ENCODE measurements around the gene POU2F2. TPM values are rescaled to one million over a fixed set of nuclear protein-coding genes. Genes with fewer than 3 reads are reported as not detected.
A peak's percentile ranks its signal among the peaks of the same experiment; 100 is the strongest.

The POU2F2 gene
- total RNA-seq (2021) (6.0 to 7.7 TPM (median 6.6 TPM) in 3 replicates), Bru-seq, nascent RNA (percentile 37 among the genes with signal in this experiment)
- long read RNA-seq, experiment 1, partial matches to known transcripts = 2 of 14 reads
- long read RNA-seq, experiment 1, other reads (novel, unspliced or antisense) = 11 of 14 reads
- long read RNA-seq, experiment 2, partial matches to known transcripts = 0 of 6 reads
- long read RNA-seq, experiment 2, other reads (novel, unspliced or antisense) = 6 of 6 reads
- long read RNA-seq, experiment 3, partial matches to known transcripts = 3 of 3 reads
- long read RNA-seq, experiment 3, other reads (novel, unspliced or antisense) = 0 of 3 reads

DNA sequence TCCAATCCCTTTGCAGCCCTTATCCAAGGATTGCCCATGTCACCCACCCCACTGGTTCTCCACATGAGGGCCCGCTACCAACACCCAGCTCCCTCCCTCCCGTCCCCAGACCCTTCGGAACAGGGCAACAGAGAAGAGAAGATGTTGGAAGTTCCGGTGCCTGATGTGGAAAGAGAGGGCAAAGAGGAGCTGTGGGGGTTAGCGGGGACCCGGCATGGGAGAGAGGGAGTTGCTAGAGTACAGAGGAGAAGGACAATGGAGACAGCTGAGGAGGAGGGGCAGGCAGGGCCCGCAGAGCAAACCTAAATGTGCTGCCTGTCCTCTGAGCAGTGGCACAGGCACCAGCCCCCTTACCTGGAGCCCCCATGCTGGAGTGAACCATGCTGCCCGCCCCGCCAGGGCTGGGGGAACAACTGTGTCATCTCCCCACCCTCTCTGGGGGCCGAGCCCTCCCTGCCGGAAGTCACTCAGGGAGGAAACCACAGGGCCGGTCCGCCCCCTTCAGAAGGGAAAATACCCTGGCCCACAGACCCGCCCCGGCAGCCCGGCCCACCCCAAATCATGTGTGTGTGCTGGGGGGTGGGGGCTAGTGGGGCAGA, at the start of gene POU2F2:
POU2F2 (minus strand) TSS at position 417 of the 599 bp plus-strand sequence; CDS start at position 382, 35 bp downstream.
- peaks cover 24% of the 10 kb centered on the region for H3K27me3 Mint-ChIP-seq (ENCODE audit: low read depth)
- POLR2A ChIA-PET = interaction anchor here (1.2 to 2.1 kb wide), 4 partner anchors 18 to 111 kb away, joined by 3 to 6 read pairs (median 4); no protein-coding TSS in a partner anchor
- peaks cover 14% of the 10 kb centered on the region for H3K4me1 Mint-ChIP-seq
- no peaks in the 10 kb centered on the region for H3K9me3 Mint-ChIP-seq
- H3K4me3 Mint-ChIP-seq = peak within 1 kb of the TSS; percentile 76
- H3K36me3 Mint-ChIP-seq = no peaks in the 10 kb centered on the region
- peak; percentile 20 for ATAC-seq
- peak; percentile 27 for DNase-seq (ENCODE audit: low spot score)
- H3K27ac Mint-ChIP-seq = no peak within 1 kb of the TSS
- no peak for TF ChIP-seq KAT7 (CRISPR knock-in tag; IDR thresholded peaks at IDR 0.05; ENCODE audit: borderline replicate concordance)
- TF ChIP-seq, protein P1, sequence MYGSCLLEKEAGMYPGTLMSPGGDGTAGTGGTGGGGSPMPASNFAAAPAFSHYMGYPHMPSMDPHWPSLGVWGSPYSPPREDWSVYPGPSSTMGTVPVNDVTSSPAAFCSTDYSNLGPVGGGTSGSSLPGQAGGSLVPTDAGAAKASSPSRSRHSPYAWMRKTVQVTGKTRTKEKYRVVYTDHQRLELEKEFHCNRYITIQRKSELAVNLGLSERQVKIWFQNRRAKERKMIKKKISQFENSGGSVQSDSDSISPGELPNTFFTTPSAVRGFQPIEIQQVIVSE (CRISPR knock-in tag; IDR thresholded peaks at IDR 0.05; ENCODE audit: borderline replicate concordance) = no peak
- CTCF ChIA-PET = interaction anchor here (0.6 to 4.3 kb wide), 35 partner anchors 8 to 291 kb away, joined by 3 to 52 read pairs (median 4); partner anchors contain the start of genes PAFAH1B3 and PRR19

GRCh38 chr19:42178791-42179674, 46.8 kb upstream of the POU2F2 start:
- Mint-ChIP-seq H3K4me1 (peaks cover 18% of the 10 kb centered on the region), H3K27ac (no peak overlapping the region), H3K36me3 (no peaks in the 10 kb centered on the region), H3K9me3 (no peaks in the 10 kb centered on the region), H3K27me3 (ENCODE audit: low read depth) (peaks cover 38% of the 10 kb centered on the region), H3K4me3 (no peak overlapping the region)
- ATAC-seq (peak; percentile 64), DNase-seq (ENCODE audit: low spot score) (peak; percentile 73)
- TF ChIP-seq ERG (CRISPR knock-in tag; IDR thresholded peaks at IDR 0.05) = no peak
- no peak for TF ChIP-seq ZNF121 (CRISPR knock-in tag; IDR thresholded peaks at IDR 0.05)
- peak; percentile 60 for TF ChIP-seq CTCF (IDR thresholded peaks at IDR 0.05)
- TF ChIP-seq, protein P1 (CRISPR knock-in tag; IDR thresholded peaks at IDR 0.05; ENCODE audit: borderline replicate concordance) = no peak
- no peak for TF ChIP-seq ZNF317 (CRISPR knock-in tag; IDR thresholded peaks at IDR 0.05; ENCODE audit: borderline replicate concordance, low read depth)
- TF ChIP-seq CREM (CRISPR knock-in tag; IDR thresholded peaks at IDR 0.05) = no peak
- TF ChIP-seq ZSCAN18 (CRISPR knock-in tag; IDR thresholded peaks at IDR 0.05) = no peak
- no peak for TF ChIP-seq ELF4 (CRISPR knock-in tag; IDR thresholded peaks at IDR 0.05; ENCODE audit: low read depth)
- CTCF ChIA-PET = interaction anchor here (0.6 to 1.5 kb wide), 2 partner anchors 39 to 47 kb away, joined by 3 to 4 read pairs; no protein-coding TSS in a partner anchor
- POLR2A ChIA-PET = no interaction called here

DNA sequence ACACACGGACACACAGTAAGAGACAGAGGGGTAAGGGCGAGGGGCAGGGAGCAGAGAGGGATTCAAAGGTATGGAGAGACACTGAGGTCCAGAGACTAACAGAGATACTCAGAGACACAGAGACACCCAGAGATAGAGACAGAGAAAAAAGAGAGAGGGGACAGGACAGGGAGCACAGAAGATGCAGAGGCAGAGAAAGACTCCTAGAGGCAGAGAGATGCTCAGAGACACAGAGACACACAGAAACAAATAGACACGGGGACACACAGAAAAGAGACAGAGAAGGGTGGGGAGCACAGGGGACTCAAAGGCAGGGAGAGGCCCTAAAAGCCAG, 45.4 kb upstream of the POU2F2 start:
- Mint-ChIP-seq H3K27me3 (ENCODE audit: low read depth) (peaks cover 48% of the 10 kb centered on the region), H3K27ac (no peak overlapping the region), H3K4me3 (no peak overlapping the region), H3K9me3 (no peaks in the 10 kb centered on the region), H3K36me3 (no peaks in the 10 kb centered on the region), H3K4me1 (peaks cover 18% of the 10 kb centered on the region)
- ChIA-PET POLR2A (interaction anchor here (0.6 kb wide), 1 partner anchor 202 kb away, joined by 3 read pairs; no protein-coding TSS in a partner anchor), CTCF (interaction anchor here (0.5 to 3.0 kb wide), 16 partner anchors 14 to 224 kb away, joined by 3 to 50 read pairs (median 6); partner anchors contain the start of genes GSK3A and POU2F2)
- no peak for ATAC-seq
- no peak for DNase-seq (ENCODE audit: low spot score)
- TF ChIP-seq ZNF232 (CRISPR knock-in tag; IDR thresholded peaks at IDR 0.05) (no peak), RELA (CRISPR knock-in tag; IDR thresholded peaks at IDR 0.05; ENCODE audit: borderline replicate concordance) (no peak), STAT6 (CRISPR knock-in tag; conservative IDR thresholded peaks at IDR 0.05; ENCODE audit: low read depth) (no peak)
- TF ChIP-seq, protein P2, sequence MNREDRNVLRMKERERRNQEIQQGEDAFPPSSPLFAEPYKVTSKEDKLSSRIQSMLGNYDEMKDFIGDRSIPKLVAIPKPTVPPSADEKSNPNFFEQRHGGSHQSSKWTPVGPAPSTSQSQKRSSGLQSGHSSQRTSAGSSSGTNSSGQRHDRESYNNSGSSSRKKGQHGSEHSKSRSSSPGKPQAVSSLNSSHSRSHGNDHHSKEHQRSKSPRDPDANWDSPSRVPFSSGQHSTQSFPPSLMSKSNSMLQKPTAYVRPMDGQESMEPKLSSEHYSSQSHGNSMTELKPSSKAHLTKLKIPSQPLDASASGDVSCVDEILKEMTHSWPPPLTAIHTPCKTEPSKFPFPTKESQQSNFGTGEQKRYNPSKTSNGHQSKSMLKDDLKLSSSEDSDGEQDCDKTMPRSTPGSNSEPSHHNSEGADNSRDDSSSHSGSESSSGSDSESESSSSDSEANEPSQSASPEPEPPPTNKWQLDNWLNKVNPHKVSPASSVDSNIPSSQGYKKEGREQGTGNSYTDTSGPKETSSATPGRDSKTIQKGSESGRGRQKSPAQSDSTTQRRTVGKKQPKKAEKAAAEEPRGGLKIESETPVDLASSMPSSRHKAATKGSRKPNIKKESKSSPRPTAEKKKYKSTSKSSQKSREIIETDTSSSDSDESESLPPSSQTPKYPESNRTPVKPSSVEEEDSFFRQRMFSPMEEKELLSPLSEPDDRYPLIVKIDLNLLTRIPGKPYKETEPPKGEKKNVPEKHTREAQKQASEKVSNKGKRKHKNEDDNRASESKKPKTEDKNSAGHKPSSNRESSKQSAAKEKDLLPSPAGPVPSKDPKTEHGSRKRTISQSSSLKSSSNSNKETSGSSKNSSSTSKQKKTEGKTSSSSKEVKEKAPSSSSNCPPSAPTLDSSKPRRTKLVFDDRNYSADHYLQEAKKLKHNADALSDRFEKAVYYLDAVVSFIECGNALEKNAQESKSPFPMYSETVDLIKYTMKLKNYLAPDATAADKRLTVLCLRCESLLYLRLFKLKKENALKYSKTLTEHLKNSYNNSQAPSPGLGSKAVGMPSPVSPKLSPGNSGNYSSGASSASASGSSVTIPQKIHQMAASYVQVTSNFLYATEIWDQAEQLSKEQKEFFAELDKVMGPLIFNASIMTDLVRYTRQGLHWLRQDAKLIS (CRISPR knock-in tag; IDR thresholded peaks at IDR 0.05; ENCODE audit: borderline replicate concordance) = no peak

Data from WTC11 (cell line).